Measurements from ENCODE around the gene UBASH3B.

DNA sequence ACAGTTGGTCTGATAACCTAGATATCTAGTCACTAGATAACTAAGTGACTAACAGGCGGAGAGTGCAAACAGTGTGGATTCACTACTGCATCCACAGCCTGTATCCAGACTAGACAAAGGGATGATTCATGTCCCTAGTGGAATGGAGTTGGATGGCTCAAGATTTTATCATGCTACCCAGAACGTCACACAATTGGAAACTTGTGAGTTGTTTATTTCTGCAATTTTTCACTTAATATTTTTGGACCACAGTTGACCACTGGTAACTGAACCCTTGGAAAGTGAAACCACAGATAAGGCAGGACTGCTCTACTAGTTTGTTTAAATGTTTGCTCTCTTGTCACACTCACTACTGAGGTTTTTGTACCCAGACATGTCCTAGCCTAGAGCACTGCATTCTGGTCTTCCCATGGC is 76.0 kb downstream of the UBASH3B start:
- TF ChIP-seq, protein P1, sequence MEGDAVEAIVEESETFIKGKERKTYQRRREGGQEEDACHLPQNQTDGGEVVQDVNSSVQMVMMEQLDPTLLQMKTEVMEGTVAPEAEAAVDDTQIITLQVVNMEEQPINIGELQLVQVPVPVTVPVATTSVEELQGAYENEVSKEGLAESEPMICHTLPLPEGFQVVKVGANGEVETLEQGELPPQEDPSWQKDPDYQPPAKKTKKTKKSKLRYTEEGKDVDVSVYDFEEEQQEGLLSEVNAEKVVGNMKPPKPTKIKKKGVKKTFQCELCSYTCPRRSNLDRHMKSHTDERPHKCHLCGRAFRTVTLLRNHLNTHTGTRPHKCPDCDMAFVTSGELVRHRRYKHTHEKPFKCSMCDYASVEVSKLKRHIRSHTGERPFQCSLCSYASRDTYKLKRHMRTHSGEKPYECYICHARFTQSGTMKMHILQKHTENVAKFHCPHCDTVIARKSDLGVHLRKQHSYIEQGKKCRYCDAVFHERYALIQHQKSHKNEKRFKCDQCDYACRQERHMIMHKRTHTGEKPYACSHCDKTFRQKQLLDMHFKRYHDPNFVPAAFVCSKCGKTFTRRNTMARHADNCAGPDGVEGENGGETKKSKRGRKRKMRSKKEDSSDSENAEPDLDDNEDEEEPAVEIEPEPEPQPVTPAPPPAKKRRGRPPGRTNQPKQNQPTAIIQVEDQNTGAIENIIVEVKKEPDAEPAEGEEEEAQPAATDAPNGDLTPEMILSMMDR (IDR thresholded peaks at IDR 0.05; ENCODE audit: poor library complexity): no peak
- TF ChIP-seq EZH2phosphoT487 (IDR thresholded peaks at IDR 0.05; ENCODE audit: low read depth, severe bottlenecking, unreplicated experiment): no peak
